GM12892 (cell line): ENCODE results near the gene TES.

Source experiments
- POLR2A ChIP-seq: IDR thresholded peaks from 2 replicates; pipeline ENCODE4 v1.6.1; 2011; ENCODE audit warnings: low read depth, low read length, control low read depth
- POLR2AphosphoS5 ChIP-seq: IDR thresholded peaks from 2 replicates; pipeline ENCODE4 v1.6.1; 2011; ENCODE audit warnings: low read depth, low read length, control low read depth

DNA sequence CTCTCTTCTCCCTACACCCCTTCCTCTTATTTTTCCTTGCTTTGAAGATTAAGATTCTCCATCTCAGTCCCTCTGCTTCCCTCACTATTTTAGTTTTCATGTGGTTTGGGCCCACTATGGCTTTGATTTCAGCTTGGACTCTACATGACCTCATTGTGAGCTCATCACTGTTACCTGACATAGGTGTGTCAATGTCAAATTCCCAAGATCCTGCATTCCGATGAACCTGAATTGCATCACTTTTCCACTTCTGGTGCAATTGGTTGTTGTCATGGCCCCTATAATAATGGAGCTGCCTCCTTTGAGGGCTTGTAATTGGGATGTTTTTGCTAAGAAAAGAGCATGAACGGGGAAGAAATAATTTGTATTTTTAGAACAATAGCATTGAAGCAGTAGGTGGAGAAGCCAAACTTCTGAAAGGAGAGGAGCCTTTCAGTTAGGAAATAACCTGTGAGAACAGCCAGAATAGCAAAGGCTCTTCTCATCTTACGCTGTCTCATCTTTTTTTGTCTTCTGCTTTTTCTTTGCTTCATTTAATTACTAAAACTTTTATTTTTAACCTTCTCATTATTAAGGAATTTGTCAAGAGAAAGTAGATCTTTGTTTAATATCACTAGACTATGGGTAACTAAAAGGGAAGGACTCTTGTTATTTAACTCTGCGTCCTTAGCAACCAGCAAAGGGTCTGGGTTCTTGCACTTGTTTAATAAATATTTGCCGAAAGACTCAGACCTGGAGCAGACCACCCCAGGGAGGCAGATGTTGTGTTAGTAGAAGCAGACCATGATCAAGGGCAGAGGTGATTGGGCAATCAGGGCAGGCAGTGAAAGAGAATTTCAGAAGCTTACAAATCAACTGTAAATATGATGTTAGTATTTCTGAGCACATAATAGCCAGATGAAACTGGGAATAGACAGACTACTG is 95.4 kb downstream of the TES start:
- TF ChIP-seq POLR2A (no peak), POLR2AphosphoS5 (no peak)
